ENCODE measurements around the gene ASXL3. TPM values are rescaled to one million over a fixed set of nuclear protein-coding genes. Genes with fewer than 3 reads are reported as not detected.

Gene ASXL3
- total RNA-seq, 1 experiment from 2014 or later, result 0.11 TPM

DNA sequence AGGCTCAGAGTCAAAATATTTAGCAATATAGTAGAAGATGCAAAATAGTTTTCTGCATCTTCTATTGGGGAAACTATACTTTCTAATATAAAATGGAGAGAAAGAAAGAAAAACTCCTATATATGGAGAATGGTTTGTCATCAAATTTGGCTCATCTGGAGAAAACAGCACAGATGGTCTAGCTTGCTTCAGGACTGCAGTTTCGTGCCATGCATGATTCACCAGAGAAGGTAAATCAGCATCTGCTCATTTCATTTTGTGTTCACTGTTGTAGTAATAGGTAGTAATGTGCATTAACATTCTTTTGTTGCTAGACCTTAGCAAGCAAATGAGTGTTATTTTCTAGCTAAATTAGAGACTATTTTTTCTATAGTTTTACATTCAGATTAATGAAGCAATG, 179.0 kb downstream of the ASXL3 start:
- no TSS peak for BruUV-seq (replicated peaks)
- intact Hi-C loops (cut with micrococcal nuclease; ENCODE audit: unreplicated experiment), result no loop called here
- CTCF ChIA-PET, result no interaction called here
- no peak for DNase-seq (ENCODE audit: low spot score)
- no peaks in the 10 kb centered on the region for H3K9me3 ChIP-seq (ENCODE audit: low read depth, low read length, poor library complexity, severe bottlenecking)
- no peak overlapping the region for H3K4me3 ChIP-seq (ENCODE audit: low read depth, low read length, poor library complexity, severe bottlenecking)
- POLR2A ChIA-PET (ENCODE audit: low non-redundant PET), result no interaction called here
- no peak overlapping the region for H3K27ac ChIP-seq (ENCODE audit: low read depth, low read length, poor library complexity, severe bottlenecking)
- no peaks in the 10 kb centered on the region for H3K4me1 ChIP-seq (ENCODE audit: insufficient read depth, low read length, poor library complexity, severe bottlenecking)
- H3K36me3 ChIP-seq (ENCODE audit: insufficient read depth, low read length, poor library complexity, severe bottlenecking), result no peaks in the 10 kb centered on the region
- H3K27me3 ChIP-seq (replicated peaks; ENCODE audit: insufficient read depth, low read depth, low read length, poor library complexity), result peaks cover 3% of the 10 kb centered on the region
- TF ChIP-seq, protein P1, sequence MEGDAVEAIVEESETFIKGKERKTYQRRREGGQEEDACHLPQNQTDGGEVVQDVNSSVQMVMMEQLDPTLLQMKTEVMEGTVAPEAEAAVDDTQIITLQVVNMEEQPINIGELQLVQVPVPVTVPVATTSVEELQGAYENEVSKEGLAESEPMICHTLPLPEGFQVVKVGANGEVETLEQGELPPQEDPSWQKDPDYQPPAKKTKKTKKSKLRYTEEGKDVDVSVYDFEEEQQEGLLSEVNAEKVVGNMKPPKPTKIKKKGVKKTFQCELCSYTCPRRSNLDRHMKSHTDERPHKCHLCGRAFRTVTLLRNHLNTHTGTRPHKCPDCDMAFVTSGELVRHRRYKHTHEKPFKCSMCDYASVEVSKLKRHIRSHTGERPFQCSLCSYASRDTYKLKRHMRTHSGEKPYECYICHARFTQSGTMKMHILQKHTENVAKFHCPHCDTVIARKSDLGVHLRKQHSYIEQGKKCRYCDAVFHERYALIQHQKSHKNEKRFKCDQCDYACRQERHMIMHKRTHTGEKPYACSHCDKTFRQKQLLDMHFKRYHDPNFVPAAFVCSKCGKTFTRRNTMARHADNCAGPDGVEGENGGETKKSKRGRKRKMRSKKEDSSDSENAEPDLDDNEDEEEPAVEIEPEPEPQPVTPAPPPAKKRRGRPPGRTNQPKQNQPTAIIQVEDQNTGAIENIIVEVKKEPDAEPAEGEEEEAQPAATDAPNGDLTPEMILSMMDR (conservative IDR thresholded peaks at IDR 0.05; ENCODE audit: low read depth, low read length), result no peak
- TF ChIP-seq EZH2 (IDR thresholded peaks at IDR 0.05; ENCODE audit: borderline replicate concordance, low read depth, low read length, poor library complexity, severe bottlenecking), result no peak

DNA sequence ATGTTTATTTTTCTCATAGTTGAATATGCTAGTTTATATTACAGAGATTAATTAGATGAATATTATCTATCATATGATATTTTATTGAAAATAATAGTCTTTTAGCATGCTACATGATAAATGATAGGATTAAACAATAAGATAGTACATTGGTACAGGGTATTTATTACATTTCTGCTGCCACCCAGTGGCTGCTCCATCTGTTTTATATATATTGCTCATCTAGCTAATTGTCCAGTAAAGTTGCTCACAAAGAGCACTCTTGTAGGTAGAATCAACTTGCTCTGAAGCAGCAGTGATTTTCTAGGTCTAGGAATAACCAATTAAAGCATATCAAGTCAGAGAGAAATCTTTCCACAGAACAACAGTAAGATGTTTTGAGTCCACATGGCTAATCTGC, 183.3 kb downstream of the ASXL3 start:
- no peaks in the 10 kb centered on the region for H3K9me3 ChIP-seq (ENCODE audit: low read depth, low read length, poor library complexity, severe bottlenecking)
- POLR2A ChIA-PET (ENCODE audit: low non-redundant PET), result no interaction called here
- no peaks in the 10 kb centered on the region for H3K36me3 ChIP-seq (ENCODE audit: insufficient read depth, low read length, poor library complexity, severe bottlenecking)
- intact Hi-C loops (cut with micrococcal nuclease; ENCODE audit: unreplicated experiment), result loop anchor here (2.0 kb wide), 1 partner anchor 529 kb away; no protein-coding TSS in a partner anchor
- no peaks in the 10 kb centered on the region for H3K4me1 ChIP-seq (ENCODE audit: insufficient read depth, low read length, poor library complexity, severe bottlenecking)
- no peak overlapping the region for H3K4me3 ChIP-seq (ENCODE audit: low read depth, low read length, poor library complexity, severe bottlenecking)
- no TSS peak for BruUV-seq (replicated peaks)
- CTCF ChIA-PET, result interaction anchor here (0.6 to 0.7 kb wide), 2 partner anchors 26 to 529 kb away, joined by 3 read pairs; no protein-coding TSS in a partner anchor
- H3K27me3 ChIP-seq (replicated peaks; ENCODE audit: insufficient read depth, low read depth, low read length, poor library complexity), result peaks cover 7% of the 10 kb centered on the region
- H3K27ac ChIP-seq (ENCODE audit: low read depth, low read length, poor library complexity, severe bottlenecking), result no peak overlapping the region
- no peak for TF ChIP-seq EZH2 (IDR thresholded peaks at IDR 0.05; ENCODE audit: borderline replicate concordance, low read depth, low read length, poor library complexity, severe bottlenecking)
- TF ChIP-seq, protein P1 (conservative IDR thresholded peaks at IDR 0.05; ENCODE audit: low read depth, low read length), result peak; percentile 56
- DNase-seq (ENCODE audit: low spot score), result peak; percentile 27

GRCh38 chr18:33781429-33781828, 203.4 kb downstream of the ASXL3 start:
- no peaks in the 10 kb centered on the region for H3K36me3 ChIP-seq (ENCODE audit: insufficient read depth, low read length, poor library complexity, severe bottlenecking)
- no peak for DNase-seq (ENCODE audit: low spot score)
- ChIA-PET POLR2A (ENCODE audit: low non-redundant PET) (interaction anchor here (0.6 kb wide), 1 partner anchor 549 kb away, joined by 3 read pairs; no protein-coding TSS in a partner anchor), CTCF (no interaction called here)
- intact Hi-C loops (cut with micrococcal nuclease; ENCODE audit: unreplicated experiment), result no loop called here
- BruUV-seq (replicated peaks), result no TSS peak
- H3K4me1 ChIP-seq (ENCODE audit: insufficient read depth, low read length, poor library complexity, severe bottlenecking), result no peaks in the 10 kb centered on the region
- no peaks in the 10 kb centered on the region for H3K27me3 ChIP-seq (replicated peaks; ENCODE audit: insufficient read depth, low read depth, low read length, poor library complexity)
- H3K9me3 ChIP-seq (ENCODE audit: low read depth, low read length, poor library complexity, severe bottlenecking), result no peaks in the 10 kb centered on the region
- no peak overlapping the region for H3K4me3 ChIP-seq (ENCODE audit: low read depth, low read length, poor library complexity, severe bottlenecking)
- H3K27ac ChIP-seq (ENCODE audit: low read depth, low read length, poor library complexity, severe bottlenecking), result no peak overlapping the region
- TF ChIP-seq, protein P1 (conservative IDR thresholded peaks at IDR 0.05; ENCODE audit: low read depth, low read length), result no peak
- no peak for TF ChIP-seq EZH2 (IDR thresholded peaks at IDR 0.05; ENCODE audit: borderline replicate concordance, low read depth, low read length, poor library complexity, severe bottlenecking)

Other genes starting within 250 kb of the ASXL3 start
- gene CCDC178, start 137.5 kb upstream of the ASXL3 start, total RNA-seq (2021), result not detected in 2 replicates